VCaP (cell line): Measurements from ENCODE around the gene PTPRT.

Experiments
- H3K27ac ChIP-seq: fragments of 450-650 bp; 2 replicates; pipeline ENCODE4 v1.5.1; 2017
- CTCF ChIP-seq: fragments of 450-650 bp; conservative IDR thresholded peaks from 2 replicates; pipeline ENCODE4 v1.5.1; 2017; ENCODE audit warnings: mild to moderate bottlenecking, moderate library complexity

The PTPRT gene

GRCh38 chr20:42485556-42485955 lies 704.1 kb downstream of the PTPRT start:
- no peak for TF ChIP-seq CTCF
- H3K27ac ChIP-seq = no peak overlapping the region

GRCh38 chr20:42484790-42485375 lies 704.8 kb downstream of the PTPRT start:
- H3K27ac ChIP-seq = no peak overlapping the region
- TF ChIP-seq CTCF = no peak

- TF ChIP-seq CTCF = no peak
Observed at GRCh38 chr20:42484335-42484734, 705.4 kb downstream of the PTPRT start.

GRCh38 chr20:42483730-42484303 lies 705.9 kb downstream of the PTPRT start:
- TF ChIP-seq CTCF = peak; percentile 65
- no peak overlapping the region for H3K27ac ChIP-seq

More at GRCh38 chr20:42484335-42484734, 705.4 kb downstream of the PTPRT start:
- no peak overlapping the region for H3K27ac ChIP-seq

- no peak for TF ChIP-seq CTCF
- H3K27ac ChIP-seq = no peak overlapping the region
Observed at GRCh38 chr20:42482808-42483207, 706.9 kb downstream of the PTPRT start.

- H3K27ac ChIP-seq = no peak overlapping the region
- TF ChIP-seq CTCF = no peak
Observed at GRCh38 chr20:42475773-42476172, 713.9 kb downstream of the PTPRT start.

GRCh38 chr20:42474646-42475045 lies 715.1 kb downstream of the PTPRT start:
- TF ChIP-seq CTCF = no peak
- no peak overlapping the region for H3K27ac ChIP-seq
